HepG2 (cell line): ENCODE measurements around the gene SLC25A33. TPM values are rescaled to one million over a fixed set of nuclear protein-coding genes. Genes with fewer than 3 reads are reported as not detected.

Source experiments
- EED ChIP-seq: sonication (generic); formaldehyde crosslinking; IDR thresholded peaks from 2 replicates; pipeline ENCODE4 v1.5.0; 2020; ENCODE audit warnings: mild to moderate bottlenecking, missing genetic modification reagents
- FOXC1 ChIP-seq: sonication (generic); formaldehyde crosslinking; IDR thresholded peaks from 2 replicates; pipeline ENCODE4 v1.8.0; 2022; ENCODE audit warnings: mild to moderate bottlenecking, missing genetic modification reagents, borderline replicate concordance
- MXI1 ChIP-seq: IDR thresholded peaks from 3 replicates; pipeline ENCODE4 v1.6.1; 2012; ENCODE audit warnings: low read depth, low read length, inconsistent platforms, borderline replicate concordance
- MYNN ChIP-seq: sonication (generic); formaldehyde crosslinking; IDR thresholded peaks from 2 replicates; pipeline ENCODE4 v1.4.0; 2020; ENCODE audit warnings: mild to moderate bottlenecking, low read depth, missing genetic modification reagents
- NFE2 ChIP-seq: sonication (generic); formaldehyde crosslinking; IDR thresholded peaks from 2 replicates; pipeline ENCODE4 v1.4.0; 2020; ENCODE audit warnings: missing genetic modification reagents
- PHF20 ChIP-seq: sonication (generic); formaldehyde crosslinking; IDR thresholded peaks from 2 replicates; pipeline ENCODE4 v1.5.0; 2020; ENCODE audit warnings: mild to moderate bottlenecking, missing genetic modification reagents
- SMARCE1 ChIP-seq: fragments of 450-650 bp; IDR thresholded peaks from 2 replicates; pipeline ENCODE4 v1.6.1; 2017; ENCODE audit warnings: borderline replicate concordance
- THAP11 ChIP-seq: IDR thresholded peaks from 2 replicates; pipeline ENCODE4 v1.6.1; 2016; ENCODE audit warnings: missing biosample characterization, missing genetic modification reagents
- ZBTB14 ChIP-seq: sonication (generic); formaldehyde crosslinking; IDR thresholded peaks from 2 replicates; pipeline ENCODE4 v1.4.0; 2020; ENCODE audit warnings: missing genetic modification reagents
- ZNF451 ChIP-seq: sonication (generic); formaldehyde crosslinking; IDR thresholded peaks from 2 replicates; pipeline ENCODE4 v1.5.0; 2020; ENCODE audit warnings: mild to moderate bottlenecking, missing genetic modification reagents
- ZSCAN20 ChIP-seq: sonication (generic); formaldehyde crosslinking; IDR thresholded peaks from 2 replicates; pipeline ENCODE4 v1.4.0; 2020; ENCODE audit warnings: missing genetic modification reagents, mild to moderate bottlenecking, borderline replicate concordance
- ZSCAN21 ChIP-seq: sonication (generic); formaldehyde crosslinking; IDR thresholded peaks from 2 replicates; pipeline ENCODE4 v1.8.0; 2022; ENCODE audit warnings: mild to moderate bottlenecking, missing genetic modification reagents, moderate library complexity, borderline replicate concordance
- polyA plus RNA-seq, 8 experiments: library from polyadenylated mRNA; depleted of rRNA in 3 of 8; stranded (reverse) in 7 of 8; unstranded in 1 of 8; fragments of >200 nt; fragmentation: Illumina TruSeq in 4 of 8; extraction: Trizol in 4 of 8; gene quantifications; 2 replicates each; pipeline versions ENCODE4 v1.2.1 to v1.2.3, GENCODE V29; 2011 to 2016; ENCODE audit warnings: low read depth in 4 of 8, missing spikeins in 1 of 8, mixed read lengths in 1 of 8; ENCODE audit not compliant: insufficient read depth in 1 of 8
- total RNA-seq, 5 experiments: library from RNA; depleted of rRNA; stranded (reverse); fragments of >200 nt; fragmentation: Illumina TruSeq; extraction: Trizol; gene quantifications; 2 replicates each; pipeline ENCODE4 v1.2.3, GENCODE V29; 2016; ENCODE audit warnings: low read depth in 1 of 5
- TF ChIP-seq, protein P1 (sequence below): sonication (generic); formaldehyde crosslinking; conservative IDR thresholded peaks from 2 replicates; pipeline ENCODE4 v1.8.0; 2022; ENCODE audit warnings: mild to moderate bottlenecking, moderate library complexity, missing genetic modification reagents
- TF ChIP-seq, protein P2 (sequence below): sonication (generic); formaldehyde crosslinking; IDR thresholded peaks from 2 replicates; pipeline ENCODE4 v1.4.0; 2020; ENCODE audit warnings: missing genetic modification reagents, borderline replicate concordance
- TF ChIP-seq, protein P3 (sequence below): sonication (generic); formaldehyde crosslinking; IDR thresholded peaks from 2 replicates; pipeline ENCODE4 v1.5.0; 2020; ENCODE audit warnings: mild to moderate bottlenecking, missing genetic modification reagents
- TF ChIP-seq, protein P4 (sequence below): IDR thresholded peaks from 2 replicates; pipeline ENCODE4 v1.6.1; 2016
- TF ChIP-seq, protein P5 (sequence below): sonication (generic); formaldehyde crosslinking; IDR thresholded peaks from 2 replicates; pipeline ENCODE4 v1.5.0; 2020; ENCODE audit warnings: mild to moderate bottlenecking, missing genetic modification reagents, borderline replicate concordance

The SLC25A33 gene
- total and polyA plus RNA-seq, 2 of the 13 experiments (the other 11 are each of a cell fraction or from before 2014, with no cell fraction given): 15.4 to 50.3 TPM

DNA sequence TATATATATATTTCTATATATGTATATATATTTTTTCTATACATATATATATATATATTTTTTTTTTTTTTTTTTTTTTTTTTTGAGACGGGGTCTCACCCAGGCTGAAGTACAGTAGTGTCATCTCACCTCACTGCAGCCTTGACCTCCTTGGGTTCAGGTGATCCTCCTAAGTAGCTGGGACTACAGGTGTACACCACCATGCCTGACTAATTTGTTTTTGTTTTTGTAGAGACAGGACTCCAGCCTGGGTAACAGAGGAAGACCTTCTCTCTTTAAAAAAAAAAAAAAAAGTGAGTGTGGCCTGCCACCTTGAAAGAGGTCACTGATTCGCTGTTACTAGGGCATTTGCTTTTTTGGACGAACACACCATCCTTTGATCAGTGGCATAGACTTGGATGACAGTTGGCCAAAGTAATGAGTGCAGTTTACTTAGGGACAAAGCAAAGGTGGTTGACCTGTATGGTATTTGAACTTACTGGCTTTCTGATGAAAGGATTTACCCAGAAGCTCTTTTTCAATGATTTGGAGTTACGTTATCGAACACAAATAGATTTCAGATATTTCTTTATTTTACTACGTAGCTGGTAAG lies 10.8 kb downstream of the SLC25A33 start (continued):
- TF ChIP-seq, protein P1, sequence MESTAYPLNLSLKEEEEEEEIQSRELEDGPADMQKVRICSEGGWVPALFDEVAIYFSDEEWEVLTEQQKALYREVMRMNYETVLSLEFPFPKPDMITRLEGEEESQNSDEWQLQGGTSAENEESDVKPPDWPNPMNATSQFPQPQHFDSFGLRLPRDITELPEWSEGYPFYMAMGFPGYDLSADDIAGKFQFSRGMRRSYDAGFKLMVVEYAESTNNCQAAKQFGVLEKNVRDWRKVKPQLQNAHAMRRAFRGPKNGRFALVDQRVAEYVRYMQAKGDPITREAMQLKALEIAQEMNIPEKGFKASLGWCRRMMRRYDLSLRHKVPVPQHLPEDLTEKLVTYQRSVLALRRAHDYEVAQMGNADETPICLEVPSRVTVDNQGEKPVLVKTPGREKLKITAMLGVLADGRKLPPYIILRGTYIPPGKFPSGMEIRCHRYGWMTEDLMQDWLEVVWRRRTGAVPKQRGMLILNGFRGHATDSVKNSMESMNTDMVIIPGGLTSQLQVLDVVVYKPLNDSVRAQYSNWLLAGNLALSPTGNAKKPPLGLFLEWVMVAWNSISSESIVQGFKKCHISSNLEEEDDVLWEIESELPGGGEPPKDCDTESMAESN: no peak
- TF ChIP-seq MXI1 (peak; percentile 21; the same call in 1 of the 3 replicates), SMARCE1 (no peak), ZSCAN21 (CRISPR knock-in tag) (0 out of 2 replicates have a peak, but pooled peaks have one; percentile 37), NFE2 (no peak), MYNN (CRISPR knock-in tag) (no peak), ZSCAN20 (CRISPR knock-in tag) (no peak), PHF20 (no peak), THAP11 (CRISPR knock-in tag) (peak; percentile 72), ZNF451 (CRISPR knock-in tag) (no peak), FOXC1 (CRISPR knock-in tag) (no peak), ZBTB14 (no peak), EED (CRISPR knock-in tag) (no peak)
- TF ChIP-seq, protein P2, sequence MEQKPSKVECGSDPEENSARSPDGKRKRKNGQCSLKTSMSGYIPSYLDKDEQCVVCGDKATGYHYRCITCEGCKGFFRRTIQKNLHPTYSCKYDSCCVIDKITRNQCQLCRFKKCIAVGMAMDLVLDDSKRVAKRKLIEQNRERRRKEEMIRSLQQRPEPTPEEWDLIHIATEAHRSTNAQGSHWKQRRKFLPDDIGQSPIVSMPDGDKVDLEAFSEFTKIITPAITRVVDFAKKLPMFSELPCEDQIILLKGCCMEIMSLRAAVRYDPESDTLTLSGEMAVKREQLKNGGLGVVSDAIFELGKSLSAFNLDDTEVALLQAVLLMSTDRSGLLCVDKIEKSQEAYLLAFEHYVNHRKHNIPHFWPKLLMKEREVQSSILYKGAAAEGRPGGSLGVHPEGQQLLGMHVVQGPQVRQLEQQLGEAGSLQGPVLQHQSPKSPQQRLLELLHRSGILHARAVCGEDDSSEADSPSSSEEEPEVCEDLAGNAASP (CRISPR knock-in tag): peak; percentile 96; the same call in 1 of the 2 replicates
- TF ChIP-seq, protein P3, sequence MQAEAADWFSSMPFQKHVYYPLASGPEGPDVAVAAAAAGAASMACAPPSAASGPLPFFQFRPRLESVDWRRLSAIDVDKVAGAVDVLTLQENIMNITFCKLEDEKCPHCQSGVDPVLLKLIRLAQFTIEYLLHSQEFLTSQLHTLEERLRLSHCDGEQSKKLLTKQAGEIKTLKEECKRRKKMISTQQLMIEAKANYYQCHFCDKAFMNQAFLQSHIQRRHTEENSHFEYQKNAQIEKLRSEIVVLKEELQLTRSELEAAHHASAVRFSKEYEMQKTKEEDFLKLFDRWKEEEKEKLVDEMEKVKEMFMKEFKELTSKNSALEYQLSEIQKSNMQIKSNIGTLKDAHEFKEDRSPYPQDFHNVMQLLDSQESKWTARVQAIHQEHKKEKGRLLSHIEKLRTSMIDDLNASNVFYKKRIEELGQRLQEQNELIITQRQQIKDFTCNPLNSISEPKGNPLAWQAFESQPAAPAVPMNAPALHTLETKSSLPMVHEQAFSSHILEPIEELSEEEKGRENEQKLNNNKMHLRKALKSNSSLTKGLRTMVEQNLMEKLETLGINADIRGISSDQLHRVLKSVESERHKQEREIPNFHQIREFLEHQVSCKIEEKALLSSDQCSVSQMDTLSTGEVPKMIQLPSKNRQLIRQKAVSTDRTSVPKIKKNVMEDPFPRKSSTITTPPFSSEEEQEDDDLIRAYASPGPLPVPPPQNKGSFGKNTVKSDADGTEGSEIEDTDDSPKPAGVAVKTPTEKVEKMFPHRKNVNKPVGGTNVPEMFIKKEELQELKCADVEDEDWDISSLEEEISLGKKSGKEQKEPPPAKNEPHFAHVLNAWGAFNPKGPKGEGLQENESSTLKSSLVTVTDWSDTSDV (CRISPR knock-in tag): no peak
- TF ChIP-seq, protein P4, sequence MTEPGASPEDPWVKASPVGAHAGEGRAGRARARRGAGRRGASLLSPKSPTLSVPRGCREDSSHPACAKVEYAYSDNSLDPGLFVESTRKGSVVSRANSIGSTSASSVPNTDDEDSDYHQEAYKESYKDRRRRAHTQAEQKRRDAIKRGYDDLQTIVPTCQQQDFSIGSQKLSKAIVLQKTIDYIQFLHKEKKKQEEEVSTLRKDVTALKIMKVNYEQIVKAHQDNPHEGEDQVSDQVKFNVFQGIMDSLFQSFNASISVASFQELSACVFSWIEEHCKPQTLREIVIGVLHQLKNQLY (CRISPR knock-in tag): peak; percentile 95
- TF ChIP-seq, protein P5, sequence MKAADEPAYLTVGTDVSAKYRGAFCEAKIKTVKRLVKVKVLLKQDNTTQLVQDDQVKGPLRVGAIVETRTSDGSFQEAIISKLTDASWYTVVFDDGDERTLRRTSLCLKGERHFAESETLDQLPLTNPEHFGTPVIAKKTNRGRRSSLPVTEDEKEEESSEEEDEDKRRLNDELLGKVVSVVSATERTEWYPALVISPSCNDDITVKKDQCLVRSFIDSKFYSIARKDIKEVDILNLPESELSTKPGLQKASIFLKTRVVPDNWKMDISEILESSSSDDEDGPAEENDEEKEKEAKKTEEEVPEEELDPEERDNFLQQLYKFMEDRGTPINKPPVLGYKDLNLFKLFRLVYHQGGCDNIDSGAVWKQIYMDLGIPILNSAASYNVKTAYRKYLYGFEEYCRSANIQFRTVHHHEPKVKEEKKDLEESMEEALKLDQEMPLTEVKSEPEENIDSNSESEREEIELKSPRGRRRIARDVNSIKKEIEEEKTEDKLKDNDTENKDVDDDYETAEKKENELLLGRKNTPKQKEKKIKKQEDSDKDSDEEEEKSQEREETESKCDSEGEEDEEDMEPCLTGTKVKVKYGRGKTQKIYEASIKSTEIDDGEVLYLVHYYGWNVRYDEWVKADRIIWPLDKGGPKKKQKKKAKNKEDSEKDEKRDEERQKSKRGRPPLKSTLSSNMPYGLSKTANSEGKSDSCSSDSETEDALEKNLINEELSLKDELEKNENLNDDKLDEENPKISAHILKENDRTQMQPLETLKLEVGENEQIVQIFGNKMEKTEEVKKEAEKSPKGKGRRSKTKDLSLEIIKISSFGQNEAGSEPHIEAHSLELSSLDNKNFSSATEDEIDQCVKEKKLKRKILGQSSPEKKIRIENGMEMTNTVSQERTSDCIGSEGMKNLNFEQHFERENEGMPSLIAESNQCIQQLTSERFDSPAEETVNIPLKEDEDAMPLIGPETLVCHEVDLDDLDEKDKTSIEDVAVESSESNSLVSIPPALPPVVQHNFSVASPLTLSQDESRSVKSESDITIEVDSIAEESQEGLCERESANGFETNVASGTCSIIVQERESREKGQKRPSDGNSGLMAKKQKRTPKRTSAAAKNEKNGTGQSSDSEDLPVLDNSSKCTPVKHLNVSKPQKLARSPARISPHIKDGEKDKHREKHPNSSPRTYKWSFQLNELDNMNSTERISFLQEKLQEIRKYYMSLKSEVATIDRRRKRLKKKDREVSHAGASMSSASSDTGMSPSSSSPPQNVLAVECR: peak; percentile 69; the same call in 1 of the 2 replicates
